ENCODE measurements around the gene RNF141.
A peak's percentile ranks its signal among the peaks of the same experiment; 100 is the strongest.

RNF141 gene

GRCh38 chr11:10483174-10483573, 57.8 kb downstream of the RNF141 start:
- no peaks in the 10 kb centered on the region for H3K36me3 ChIP-seq (replicated peaks in 1 of 2; ENCODE audit: control insufficient read depth in 2 of 2, insufficient read depth in 2 of 2, low read length in 2 of 2)
- no peak overlapping the region for H4K91ac ChIP-seq (ENCODE audit: low read depth, low read length, poor library complexity)
- H2AFZ ChIP-seq (ENCODE audit: low read length), result no peak overlapping the region
- no peak for DNase-seq (ENCODE audit: low spot score)
- H2BK12ac ChIP-seq (ENCODE audit: low read length), result no peak overlapping the region
- H3K23ac ChIP-seq (ENCODE audit: low read depth, low read length, poor library complexity), result no peak overlapping the region
- no peak overlapping the region for H3K9ac ChIP-seq (ENCODE audit: low read depth, low read length, poor library complexity)
- no peak overlapping the region for H2BK15ac ChIP-seq (ENCODE audit: low read length)
- H3K79me1 ChIP-seq (ENCODE audit: low read depth, low read length), result no peaks in the 10 kb centered on the region
- no peak overlapping the region for H2AK5ac ChIP-seq (ENCODE audit: low read depth, low read length)
- H4K8ac ChIP-seq (ENCODE audit: low read depth, low read length), result no peak overlapping the region
- H2BK5ac ChIP-seq (ENCODE audit: low read length), result no peak overlapping the region
- no peak overlapping the region for H3K4ac ChIP-seq (ENCODE audit: low read length)
- H3K27ac ChIP-seq (replicated peaks; ENCODE audit: low read length), result no peak overlapping the region
- H3K4me1 ChIP-seq (ENCODE audit: control insufficient read depth in 2 of 2, insufficient read depth in 1 of 2, low read depth in 1 of 2, low read length in 2 of 2), result no peaks in the 10 kb centered on the region
- no peaks in the 10 kb centered on the region for H3K27me3 ChIP-seq (ENCODE audit: control insufficient read depth in 3 of 3, insufficient read depth in 3 of 3, low read depth in 1 of 3, low read length in 3 of 3)
- H3K9me3 ChIP-seq (replicated peaks in 1 of 2; ENCODE audit: control insufficient read depth in 2 of 2, insufficient read depth in 1 of 2, low read depth in 1 of 2, low read length in 2 of 2), result no peaks in the 10 kb centered on the region
- WGBS, 2 donors (ENCODE audit: extremely low coverage in 2 of 2, insufficient read length in 2 of 2, insufficient replicate concordance in 1 of 2), result no CpG with 5 or more reads among the region's 1 CpG
- H3K4me2 ChIP-seq (ENCODE audit: insufficient read depth, low read length, poor library complexity, severe bottlenecking), result no peak overlapping the region
- H3K4me3 ChIP-seq (ENCODE audit: low read length in 2 of 2), result peak overlapping the region in 1 of 2 donors; percentile 21
- no peak overlapping the region for H3K18ac ChIP-seq (ENCODE audit: low read length)
- no peak overlapping the region for H3K14ac ChIP-seq (ENCODE audit: low read length)
- no peak overlapping the region for H2BK120ac ChIP-seq (ENCODE audit: low read depth, low read length)

DNA sequence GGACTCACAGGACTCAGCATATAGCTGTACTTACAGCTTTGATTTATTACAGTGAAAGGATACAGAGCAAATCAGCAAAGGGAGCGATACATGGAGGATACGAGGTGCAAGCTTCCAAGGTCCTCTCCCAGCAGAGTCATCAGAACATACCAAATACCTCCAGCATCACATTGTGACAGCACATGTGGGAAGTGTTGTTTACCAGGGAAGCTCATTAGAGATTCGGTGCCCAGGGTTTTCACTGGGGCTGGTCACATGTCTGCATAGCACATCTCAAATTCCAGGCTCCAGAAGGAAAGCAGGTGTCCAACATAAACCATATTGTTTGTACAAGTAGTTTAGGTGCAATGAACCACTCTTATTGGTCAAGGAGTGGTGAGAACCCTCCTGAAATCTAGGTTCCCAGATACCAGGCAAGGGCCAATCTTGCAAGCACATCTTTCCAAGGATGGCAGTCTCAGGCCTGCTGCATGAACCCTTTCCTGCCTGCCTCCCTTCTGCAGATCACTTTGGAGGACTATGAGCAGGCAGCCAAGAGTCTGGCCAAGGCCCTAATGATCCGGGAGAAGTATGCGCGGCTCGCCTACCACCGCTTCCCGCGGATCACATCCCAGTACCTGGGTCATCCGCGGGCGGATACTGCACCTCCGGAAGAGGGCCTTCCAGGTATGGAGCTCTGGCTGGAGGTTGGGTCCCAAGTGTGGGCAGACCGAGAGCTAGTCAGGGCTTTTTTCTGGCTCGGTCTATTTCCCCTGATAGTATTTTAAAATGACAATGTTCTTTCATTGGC, 59.2 kb downstream of the RNF141 start:
- Histone ChIP-seq H3K4me1 (ENCODE audit: control insufficient read depth in 2 of 2, insufficient read depth in 1 of 2, low read depth in 1 of 2, low read length in 2 of 2) (no peaks in the 10 kb centered on the region), H3K27ac (replicated peaks; ENCODE audit: low read length) (no peak overlapping the region), H3K4me2 (ENCODE audit: insufficient read depth, low read length, poor library complexity, severe bottlenecking) (no peak overlapping the region)

DNA sequence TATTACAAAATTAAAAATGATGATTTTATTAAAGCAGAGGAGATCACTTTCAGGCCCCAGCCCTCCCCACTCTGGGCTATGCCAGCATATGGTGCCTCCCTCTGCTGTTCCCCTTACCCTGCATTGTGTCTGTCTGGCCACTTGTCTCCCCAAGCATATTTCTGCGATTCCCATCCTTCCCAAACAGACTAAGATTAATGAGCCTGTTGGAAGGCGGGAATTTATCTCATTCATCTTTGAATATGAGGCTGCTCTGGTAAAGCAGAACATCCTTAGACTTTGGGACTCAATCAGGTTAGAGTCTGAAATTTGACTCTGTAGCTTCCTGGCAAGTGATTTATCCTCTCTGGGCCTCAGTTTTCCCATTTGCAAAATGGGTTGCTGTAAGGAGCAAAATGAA, 60.2 kb downstream of the RNF141 start:
- Histone ChIP-seq H3K27ac (replicated peaks; ENCODE audit: low read length) (no peak overlapping the region), H3K36me3 (replicated peaks in 1 of 2; ENCODE audit: control insufficient read depth in 2 of 2, insufficient read depth in 2 of 2, low read length in 2 of 2) (no peaks in the 10 kb centered on the region), H2BK15ac (ENCODE audit: low read length) (no peak overlapping the region), H3K14ac (ENCODE audit: low read length) (no peak overlapping the region), H2AK5ac (ENCODE audit: low read depth, low read length) (no peak overlapping the region), H3K4ac (ENCODE audit: low read length) (no peak overlapping the region), H2BK5ac (ENCODE audit: low read length) (no peak overlapping the region), H2BK12ac (ENCODE audit: low read length) (no peak overlapping the region), H2BK120ac (ENCODE audit: low read depth, low read length) (no peak overlapping the region), H2AFZ (ENCODE audit: low read length) (no peak overlapping the region), H3K18ac (ENCODE audit: low read length) (no peak overlapping the region), H3K4me2 (ENCODE audit: insufficient read depth, low read length, poor library complexity, severe bottlenecking) (no peak overlapping the region), H3K9ac (ENCODE audit: low read depth, low read length, poor library complexity) (no peak overlapping the region), H4K8ac (ENCODE audit: low read depth, low read length) (no peak overlapping the region), H3K27me3 (ENCODE audit: control insufficient read depth in 3 of 3, insufficient read depth in 3 of 3, low read depth in 1 of 3, low read length in 3 of 3) (no peaks in the 10 kb centered on the region), H3K4me3 (ENCODE audit: low read length in 2 of 2) (no peak overlapping the region), H4K91ac (ENCODE audit: low read depth, low read length, poor library complexity) (no peak overlapping the region), H3K4me1 (ENCODE audit: control insufficient read depth in 2 of 2, insufficient read depth in 1 of 2, low read depth in 1 of 2, low read length in 2 of 2) (no peaks in the 10 kb centered on the region), H3K9me3 (replicated peaks in 1 of 2; ENCODE audit: control insufficient read depth in 2 of 2, insufficient read depth in 1 of 2, low read depth in 1 of 2, low read length in 2 of 2) (no peaks in the 10 kb centered on the region), H3K23ac (ENCODE audit: low read depth, low read length, poor library complexity) (no peak overlapping the region), H3K79me1 (ENCODE audit: low read depth, low read length) (no peaks in the 10 kb centered on the region)
- WGBS, 2 donors (ENCODE audit: extremely low coverage in 2 of 2, insufficient read length in 2 of 2, insufficient replicate concordance in 1 of 2), result no CpG with 5 or more reads among the region's 2 CpGs
- no peak for DNase-seq (ENCODE audit: low spot score)

More for the DNA sequence above, 59.2 kb downstream of the RNF141 start:
- no CpG with 5 or more reads among the region's 16 CpGs for WGBS, 2 donors (ENCODE audit: extremely low coverage in 2 of 2, insufficient read length in 2 of 2, insufficient replicate concordance in 1 of 2)
- H3K23ac ChIP-seq (ENCODE audit: low read depth, low read length, poor library complexity), result no peak overlapping the region
- no peak overlapping the region for H3K18ac ChIP-seq (ENCODE audit: low read length)
- no peak overlapping the region for H2BK12ac ChIP-seq (ENCODE audit: low read length)
- H2AFZ ChIP-seq (ENCODE audit: low read length), result no peak overlapping the region
- DNase-seq (ENCODE audit: low spot score), result no peak
- H3K79me1 ChIP-seq (ENCODE audit: low read depth, low read length), result no peaks in the 10 kb centered on the region
- no peak overlapping the region for H2AK5ac ChIP-seq (ENCODE audit: low read depth, low read length)
- no peak overlapping the region for H3K4me3 ChIP-seq (ENCODE audit: low read length in 2 of 2)
- H3K14ac ChIP-seq (ENCODE audit: low read length), result no peak overlapping the region
- H4K8ac ChIP-seq (ENCODE audit: low read depth, low read length), result no peak overlapping the region
- no peaks in the 10 kb centered on the region for H3K36me3 ChIP-seq (replicated peaks in 1 of 2; ENCODE audit: control insufficient read depth in 2 of 2, insufficient read depth in 2 of 2, low read length in 2 of 2)
- no peak overlapping the region for H3K9ac ChIP-seq (ENCODE audit: low read depth, low read length, poor library complexity)
- H3K4ac ChIP-seq (ENCODE audit: low read length), result no peak overlapping the region
- no peaks in the 10 kb centered on the region for H3K9me3 ChIP-seq (replicated peaks in 1 of 2; ENCODE audit: control insufficient read depth in 2 of 2, insufficient read depth in 1 of 2, low read depth in 1 of 2, low read length in 2 of 2)
- H2BK15ac ChIP-seq (ENCODE audit: low read length), result no peak overlapping the region
- no peak overlapping the region for H4K91ac ChIP-seq (ENCODE audit: low read depth, low read length, poor library complexity)
- no peak overlapping the region for H2BK120ac ChIP-seq (ENCODE audit: low read depth, low read length)
- H3K27me3 ChIP-seq (ENCODE audit: control insufficient read depth in 3 of 3, insufficient read depth in 3 of 3, low read depth in 1 of 3, low read length in 3 of 3), result no peaks in the 10 kb centered on the region
- H2BK5ac ChIP-seq (ENCODE audit: low read length), result no peak overlapping the region

DNA sequence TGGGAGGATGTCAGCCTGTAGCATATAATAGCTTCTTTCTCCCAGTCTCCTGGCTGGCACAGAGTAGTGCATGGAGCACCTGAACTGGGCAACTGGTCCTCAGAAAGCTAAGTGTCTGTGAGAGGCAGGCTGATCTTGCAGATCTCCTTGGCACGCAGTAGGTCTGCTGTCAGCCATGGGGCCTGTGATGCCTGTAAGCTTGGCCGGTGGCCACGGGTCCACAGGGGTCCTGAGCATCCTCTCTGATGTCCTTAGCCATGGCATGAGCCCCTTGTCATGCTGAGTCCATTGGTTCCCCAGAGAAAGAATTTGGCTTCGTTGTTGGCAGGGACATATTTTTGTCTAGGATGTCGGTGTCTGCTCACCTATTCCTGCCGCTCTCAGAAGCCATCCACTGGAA, 61.0 kb downstream of the RNF141 start:
- Histone ChIP-seq H3K9me3 (replicated peaks in 1 of 2; ENCODE audit: control insufficient read depth in 2 of 2, insufficient read depth in 1 of 2, low read depth in 1 of 2, low read length in 2 of 2) (no peaks in the 10 kb centered on the region), H3K36me3 (replicated peaks in 1 of 2; ENCODE audit: control insufficient read depth in 2 of 2, insufficient read depth in 2 of 2, low read length in 2 of 2) (no peaks in the 10 kb centered on the region), H3K79me1 (ENCODE audit: low read depth, low read length) (no peaks in the 10 kb centered on the region), H2AK5ac (ENCODE audit: low read depth, low read length) (no peak overlapping the region), H4K91ac (ENCODE audit: low read depth, low read length, poor library complexity) (no peak overlapping the region), H2BK5ac (ENCODE audit: low read length) (no peak overlapping the region), H3K9ac (ENCODE audit: low read depth, low read length, poor library complexity) (no peak overlapping the region), H3K27me3 (ENCODE audit: control insufficient read depth in 3 of 3, insufficient read depth in 3 of 3, low read depth in 1 of 3, low read length in 3 of 3) (no peaks in the 10 kb centered on the region), H2AFZ (ENCODE audit: low read length) (no peak overlapping the region), H3K4me1 (ENCODE audit: control insufficient read depth in 2 of 2, insufficient read depth in 1 of 2, low read depth in 1 of 2, low read length in 2 of 2) (no peaks in the 10 kb centered on the region), H2BK120ac (ENCODE audit: low read depth, low read length) (no peak overlapping the region), H3K14ac (ENCODE audit: low read length) (no peak overlapping the region), H3K4me3 (ENCODE audit: low read length in 2 of 2) (no peak overlapping the region), H3K18ac (ENCODE audit: low read length) (no peak overlapping the region), H3K27ac (replicated peaks; ENCODE audit: low read length) (no peak overlapping the region), H3K4ac (ENCODE audit: low read length) (no peak overlapping the region), H2BK12ac (ENCODE audit: low read length) (no peak overlapping the region), H3K4me2 (ENCODE audit: insufficient read depth, low read length, poor library complexity, severe bottlenecking) (no peak overlapping the region), H4K8ac (ENCODE audit: low read depth, low read length) (no peak overlapping the region), H2BK15ac (ENCODE audit: low read length) (no peak overlapping the region), H3K23ac (ENCODE audit: low read depth, low read length, poor library complexity) (no peak overlapping the region)
- no peak for DNase-seq (ENCODE audit: low spot score)
- no CpG with 5 or more reads among the region's 6 CpGs for WGBS, 2 donors (ENCODE audit: extremely low coverage in 2 of 2, insufficient read length in 2 of 2, insufficient replicate concordance in 1 of 2)

All from neuronal stem cell (in vitro differentiated cells).